Fibroblast of skin of left biceps (primary cell): ENCODE measurements around the gene EVI2B.
"Not testable (repeated sequence)": the region's sequence is repeated elsewhere in the genome, so short reads cannot be mapped to it uniquely, and the experiment has no call there.

Experiments
- DNase-seq, 2 experiments: peaks; one replicate each; pipeline ENCODE4 v3.0.0-alpha.2; 2013; ENCODE audit warnings: low read depth in 2 of 2

The EVI2B gene

GRCh38 chr17:31272236-31272635, 41.6 kb downstream of the EVI2B start:
- DNase-seq: no peak

GRCh38 chr17:31269578-31269983, 44.3 kb downstream of the EVI2B start:
- DNase-seq: peak; percentile 98

- no peak for DNase-seq
These were observed 44.7 kb downstream of the EVI2B start for GRCh38 chr17:31269036-31269577.

DNA sequence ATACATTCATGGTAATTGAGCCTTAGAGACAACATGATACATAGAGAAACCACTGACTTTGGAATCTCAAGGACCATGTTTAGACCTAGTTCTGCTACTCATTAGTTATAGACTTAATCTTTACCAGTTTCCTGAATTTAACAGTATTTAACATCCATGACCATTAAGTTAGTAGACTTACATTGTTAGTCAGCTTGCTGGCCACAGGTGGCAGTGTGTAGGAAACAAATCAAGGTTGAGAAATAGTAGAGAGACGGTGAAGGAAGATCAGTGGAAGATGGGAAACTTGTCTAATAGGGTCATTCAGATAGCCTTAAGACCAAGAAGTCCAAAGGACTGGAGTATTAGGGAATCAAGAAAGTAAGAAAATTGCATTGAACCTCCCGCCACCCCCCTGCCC, 47.8 kb downstream of the EVI2B start:
- DNase-seq: no peak

- DNase-seq: not testable (repeated sequence)
These were observed 50.9 kb downstream of the EVI2B start for GRCh38 chr17:31262923-31263322.

- DNase-seq: no peak
These were observed 52.3 kb downstream of the EVI2B start for GRCh38 chr17:31261601-31262000.

- no peak for DNase-seq
These were observed 53.7 kb downstream of the EVI2B start for GRCh38 chr17:31260151-31260550.

GRCh38 chr17:31256936-31257335, 56.9 kb downstream of the EVI2B start:
- DNase-seq: no peak

DNA sequence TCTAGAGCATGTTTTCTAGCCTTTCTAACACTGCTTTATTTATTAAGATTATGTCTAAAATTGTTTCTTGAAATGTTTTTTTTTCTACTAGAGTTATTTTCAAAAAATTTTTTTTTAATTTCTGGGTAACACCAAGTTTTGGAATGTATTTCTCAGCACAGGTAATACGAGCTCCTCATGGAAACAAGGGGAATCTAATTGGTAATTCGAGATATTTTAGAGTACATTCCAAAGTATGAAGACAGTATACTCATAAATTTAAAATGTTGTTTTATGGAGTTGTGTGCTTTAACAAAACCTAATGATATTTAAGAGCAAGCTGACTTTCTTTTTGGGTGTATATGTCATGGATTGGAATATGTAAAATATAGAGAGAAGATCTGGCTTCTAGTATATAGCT, 59.2 kb downstream of the EVI2B start:
- no peak for DNase-seq
